Dermis lymphatic vessel endothelial cell (primary cell): ENCODE measurements around the gene SULF2. TPM values are rescaled to one million over a fixed set of nuclear protein-coding genes. Genes with fewer than 3 reads are reported as not detected.

Experiments used
- total RNA-seq: library from RNA; depleted of rRNA; stranded (reverse); fragments of >200 nt; gene quantifications from 2 replicates; pipeline ENCODE4 v1.2.1, GENCODE V29; 2014

The SULF2 gene
- 71.8 and 127 TPM in 2 replicates for total RNA-seq

GRCh38 chr20:47785311-47785853 is at the start of gene SULF2:
SULF2 (minus strand) TSS chr20:47785481; CDS start chr20:47757363, 28,118 bp downstream.

